HG03060 (cell line): ENCODE results near the gene GPRIN3.
"Not testable (repeated sequence)": the region's sequence is repeated elsewhere in the genome, so short reads cannot be mapped to it uniquely, and the experiment has no call there.

ENCODE experiments used
- ATAC-seq: cut with Tn5 transposase; IDR thresholded peaks from one replicate; pipeline ENCODE4 v1.9.1; 2021; ENCODE audit warnings: low read depth, moderate number of reproducible peaks; ENCODE audit not compliant: unreplicated experiment

GPRIN3 gene

GRCh38 chr4:89222170-89222569, 85.4 kb downstream of the GPRIN3 start:
- ATAC-seq: no peak

DNA sequence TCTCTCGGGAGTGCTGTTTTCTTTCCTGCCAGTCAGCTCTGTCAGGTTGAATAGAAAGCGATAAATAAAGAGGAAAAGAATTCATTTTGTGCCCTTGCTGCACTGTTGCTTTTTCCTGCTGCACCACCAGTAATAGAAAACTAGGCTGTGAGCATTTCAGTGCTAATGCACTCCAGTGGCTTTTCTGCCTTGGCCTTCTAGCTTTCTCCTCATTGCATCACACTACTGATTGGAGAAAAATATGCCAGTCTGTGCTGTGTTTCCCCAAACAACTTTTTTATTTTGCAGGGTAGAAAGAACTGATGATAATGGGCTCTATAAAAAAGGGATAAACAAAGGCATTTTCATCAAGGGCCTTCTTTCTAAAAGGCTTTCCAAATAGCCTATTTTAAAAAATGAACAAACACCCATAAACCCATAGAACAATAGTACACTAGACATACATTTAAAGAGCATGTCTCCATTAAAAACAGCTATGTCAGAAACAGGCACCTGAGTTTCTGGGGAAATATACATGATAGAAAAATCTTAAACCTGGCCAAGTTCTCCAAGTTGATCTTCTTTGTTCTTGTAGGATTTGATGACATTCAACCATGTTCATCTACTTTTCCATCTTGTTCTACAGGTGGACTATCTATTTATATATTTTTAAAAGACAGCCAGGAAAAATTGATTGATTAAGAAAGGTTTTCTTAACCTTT, 86.3 kb downstream of the GPRIN3 start:
- no peak for ATAC-seq

DNA sequence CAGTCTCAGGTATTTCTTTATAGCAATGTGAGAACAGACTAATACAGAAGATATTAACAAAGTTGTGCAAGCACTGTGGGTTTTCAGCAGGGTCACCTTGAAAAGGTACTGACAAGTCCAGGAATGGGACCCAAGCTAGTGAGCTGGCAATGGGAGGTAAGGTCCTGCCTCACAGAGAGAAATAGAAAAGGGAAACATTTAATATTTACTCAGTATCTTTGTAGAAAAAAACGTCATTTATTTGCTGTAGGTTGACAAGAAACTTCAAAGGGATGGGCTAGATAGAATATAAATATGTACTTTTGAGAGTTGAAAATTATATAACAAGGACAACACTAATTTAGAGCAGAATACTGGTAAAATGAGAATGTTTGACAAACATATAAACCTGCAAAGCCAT, 89.0 kb downstream of the GPRIN3 start:
- ATAC-seq: no peak

DNA sequence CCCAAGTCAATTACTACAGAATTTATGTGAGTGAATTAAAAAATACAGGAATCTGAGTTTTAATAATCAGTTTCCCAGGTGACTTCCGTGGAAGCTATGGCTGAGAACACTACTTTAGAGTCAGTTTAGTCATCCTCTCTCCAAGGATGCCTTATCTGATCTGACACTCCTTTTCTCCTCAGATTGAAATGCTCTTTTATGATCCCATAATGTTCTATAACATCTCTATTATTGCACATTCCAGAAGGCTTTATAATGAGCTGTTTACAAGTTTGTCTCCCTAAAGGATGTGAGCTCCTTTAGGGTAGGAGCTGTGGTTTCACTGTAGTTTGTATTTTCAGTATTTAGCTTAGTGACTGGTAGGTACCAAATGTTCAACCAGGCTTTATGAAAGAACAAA, 90.0 kb downstream of the GPRIN3 start:
- ATAC-seq: no peak

GRCh38 chr4:89216866-89217265, 90.7 kb downstream of the GPRIN3 start:
- ATAC-seq: no peak

GRCh38 chr4:89216422-89216821, 91.2 kb downstream of the GPRIN3 start:
- ATAC-seq: no peak

- ATAC-seq: no peak
These were observed 91.9 kb downstream of the GPRIN3 start for GRCh38 chr4:89215736-89216135.

DNA sequence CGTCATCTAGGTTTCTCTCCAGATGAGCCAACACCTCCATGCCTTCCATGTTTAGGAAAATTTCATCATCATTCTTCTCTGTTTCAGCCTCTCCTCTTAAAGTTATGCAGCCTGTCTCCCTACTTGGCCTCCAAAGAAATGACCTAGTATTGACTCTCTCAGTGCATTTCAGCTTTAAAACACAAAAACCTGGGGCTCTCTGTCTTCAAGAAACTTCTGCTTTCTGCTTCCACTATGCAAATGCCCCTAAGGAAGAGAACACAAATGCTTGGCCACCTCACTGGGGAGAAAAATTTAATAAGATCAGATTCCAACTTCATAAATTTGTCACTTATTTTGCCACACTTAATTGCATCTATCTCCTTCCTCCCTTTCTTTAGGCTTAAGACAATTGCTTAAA, 93.3 kb downstream of the GPRIN3 start:
- ATAC-seq: no peak

- ATAC-seq: no peak
These were observed 94.3 kb downstream of the GPRIN3 start for GRCh38 chr4:89213382-89213701.

- ATAC-seq: no peak
These were observed 94.8 kb downstream of the GPRIN3 start for GRCh38 chr4:89212666-89213381.

- ATAC-seq: no peak
These were observed 103.0 kb downstream of the GPRIN3 start for GRCh38 chr4:89204624-89205023.

- ATAC-seq: no peak
These were observed 103.7 kb downstream of the GPRIN3 start for GRCh38 chr4:89203902-89204301.

DNA sequence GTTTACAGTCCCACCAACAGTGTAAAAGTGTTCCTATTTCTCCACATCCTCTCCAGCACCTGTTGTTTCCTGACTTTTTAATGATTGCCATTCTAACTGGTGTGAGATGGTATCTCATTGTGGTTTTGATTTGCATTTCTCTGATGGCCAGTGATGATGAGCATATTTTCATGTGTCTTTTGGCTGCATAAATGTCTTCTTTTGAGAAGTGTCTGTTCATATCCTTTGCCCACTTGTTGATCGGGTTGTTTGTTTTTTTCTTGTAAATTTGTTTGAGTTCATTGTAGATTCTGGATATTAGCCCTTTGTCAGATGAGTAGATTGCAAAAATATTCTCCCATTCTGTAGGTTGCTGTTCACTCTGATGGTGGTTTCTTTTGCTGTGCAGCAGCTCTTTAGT, 108.2 kb downstream of the GPRIN3 start:
- not testable (repeated sequence) for ATAC-seq

- no peak for ATAC-seq
These were observed 109.7 kb downstream of the GPRIN3 start for GRCh38 chr4:89197920-89198319.

DNA sequence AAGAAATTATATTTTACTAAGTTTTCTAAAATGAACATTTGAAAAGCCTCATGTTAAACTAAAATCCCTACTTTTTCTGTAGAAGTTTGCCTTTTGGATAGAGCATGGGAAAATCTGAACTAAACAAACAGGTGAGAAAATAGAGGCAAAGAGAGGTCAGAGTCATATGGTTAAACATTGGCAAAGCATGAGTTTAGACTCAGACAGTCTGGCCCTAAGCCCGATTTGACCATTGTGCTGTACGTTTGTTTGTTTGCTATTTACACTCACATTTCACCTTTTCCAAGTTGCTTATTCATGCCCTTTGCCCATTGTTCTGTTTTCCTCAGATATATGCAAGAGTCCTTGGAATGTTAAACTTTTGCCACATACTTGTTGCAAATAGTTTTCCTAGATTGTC, 110.9 kb downstream of the GPRIN3 start:
- ATAC-seq: no peak

DNA sequence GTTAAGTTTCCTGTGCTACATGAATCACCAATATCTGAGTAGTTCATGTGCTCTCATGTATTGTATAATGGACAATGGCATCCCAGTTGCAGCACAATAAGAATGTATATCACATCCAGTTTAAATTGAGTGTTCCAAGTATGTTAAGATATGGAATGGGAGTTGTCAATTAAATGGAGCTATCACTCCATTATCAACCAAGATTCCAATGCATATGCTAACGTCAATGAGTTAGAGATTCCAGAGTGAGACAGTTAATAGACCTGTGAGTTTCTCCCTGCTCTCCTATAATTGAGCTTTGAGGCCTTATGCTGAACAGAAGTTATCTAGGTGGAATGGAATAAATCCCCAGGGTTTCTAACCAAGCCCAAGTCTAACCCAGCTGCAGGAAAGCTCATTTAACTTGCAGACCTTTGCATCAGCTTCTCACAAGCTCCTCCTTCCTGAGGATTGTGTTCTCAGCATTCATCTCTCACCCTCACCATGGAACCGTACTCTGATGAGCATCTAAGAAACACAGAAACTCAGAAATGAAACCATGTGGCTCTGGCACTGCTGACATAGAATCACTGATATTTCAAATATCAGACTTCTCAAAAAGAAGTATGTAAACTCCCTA, 111.4 kb downstream of the GPRIN3 start:
- no peak for ATAC-seq

DNA sequence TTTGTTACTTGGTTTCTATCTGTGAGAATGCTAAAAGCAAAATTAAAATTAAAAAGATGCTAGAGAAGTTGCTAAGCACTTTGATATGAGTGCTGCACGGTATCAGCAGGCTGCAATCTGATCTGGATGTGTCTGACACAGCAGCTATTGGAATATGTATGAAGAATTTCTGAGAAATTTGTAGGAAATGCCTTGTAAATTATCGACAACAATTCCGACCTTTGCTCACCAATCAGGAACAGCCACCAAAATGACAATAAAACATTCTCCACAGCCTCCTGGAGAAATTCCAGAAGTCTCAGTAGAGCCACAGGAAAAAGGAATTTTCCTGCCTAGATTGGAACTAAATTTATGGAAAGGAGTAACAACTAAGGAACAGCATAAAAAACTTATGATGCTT, 113.8 kb downstream of the GPRIN3 start:
- ATAC-seq: no peak
